ENCODE results near the gene POLQ. TPM values are rescaled to one million over a fixed set of nuclear protein-coding genes. Genes with fewer than 3 reads are reported as not detected.

POLQ gene
- total and polyA plus RNA-seq, 2 donors (not counting 3 experiments of a cell fraction or from before 2014, with no cell fraction given) = 1.8 to 10.8 TPM

GRCh38 chr3:121477589-121477988 is 68.2 kb downstream of the POLQ start:
- H3K36me3 ChIP-seq (ENCODE audit: control insufficient read depth in 2 of 2, extremely low read depth in 1 of 2, insufficient read depth in 2 of 2, low read length in 2 of 2) = peaks cover 0 to 16% of the 10 kb centered on the region in 2 experiments
- no peaks in the 10 kb centered on the region for H3K9me3 ChIP-seq (replicated peaks; ENCODE audit: control insufficient read depth, insufficient read depth, low read length)
- ChIA-PET CTCF (no interaction called here), POLR2A (no interaction called here)
- H3K4me2 ChIP-seq (ENCODE audit: insufficient read depth, low read length) = no peak overlapping the region
- DNase-seq (ENCODE audit: low read depth, low spot score) = peak; percentile 13
- intact Hi-C loops (cut with micrococcal nuclease) (no loop called here), dilution Hi-C loops (cut with MboI; ENCODE audit: extremely low pct_ligation_motif_present, low sequenced_read_pairs) (no loop called here)
- no peaks in the 10 kb centered on the region for H3K9me1 ChIP-seq (replicated peaks; ENCODE audit: control insufficient read depth, extremely low read depth, insufficient read depth, low read length)
- FAIRE-seq = no peak
- peaks cover 4% of the 10 kb centered on the region for H3K4me1 ChIP-seq (ENCODE audit: control insufficient read depth, extremely low read depth, insufficient read depth, low read length)
- H3K4me3 ChIP-seq (replicated peaks in 1 of 3; ENCODE audit: insufficient read depth in 1 of 3, low read depth in 1 of 3, low read length in 3 of 3) = no peak overlapping the region
- no peak overlapping the region for H3K27ac ChIP-seq (ENCODE audit: insufficient read depth, low read depth, low read length)
- no TSS peak for BruUV-seq (replicated peaks)
- H2AFZ ChIP-seq (ENCODE audit: low read depth, low read length) = peak overlapping the region; percentile 59
- H3K27me3 ChIP-seq (ENCODE audit: control insufficient read depth in 2 of 2, insufficient read depth in 2 of 2, low read length in 2 of 2) = no peaks in the 10 kb centered on the region
- no peaks in the 10 kb centered on the region for H4K20me1 ChIP-seq (replicated peaks; ENCODE audit: control insufficient read depth, extremely low read depth, insufficient read depth, low read length)
- H3K79me2 ChIP-seq (ENCODE audit: control insufficient read depth, insufficient read depth, low read length) = no peaks in the 10 kb centered on the region
- TF ChIP-seq GATA2 (IDR thresholded peaks at IDR 0.05; ENCODE audit: insufficient read depth, insufficient read length, low read depth, low read length) = no peak
- no peak for TF ChIP-seq JUN (IDR thresholded peaks at IDR 0.05; ENCODE audit: borderline replicate concordance, insufficient read depth, insufficient read length, low read depth)
- TF ChIP-seq POLR2AphosphoS5 (IDR thresholded peaks at IDR 0.05; ENCODE audit: insufficient read depth, low read depth, low read length) = no peak
- no peak for TF ChIP-seq FOS (IDR thresholded peaks at IDR 0.05; ENCODE audit: borderline replicate concordance, insufficient read depth, low read length)
- TF ChIP-seq MAX (IDR thresholded peaks at IDR 0.05; ENCODE audit: insufficient read depth, insufficient read length) = no peak
- no peak for TF ChIP-seq CTCF (IDR thresholded peaks at IDR 0.05; ENCODE audit: extremely low read depth in 1 of 2, insufficient read depth in 1 of 2, low read depth in 1 of 2, low read length in 2 of 2)
- no peak for TF ChIP-seq MYC (IDR thresholded peaks at IDR 0.05; ENCODE audit: low read depth, low read length)
- no peak for TF ChIP-seq POLR2A (IDR thresholded peaks at IDR 0.05; ENCODE audit: low read depth, low read length)
- TF ChIP-seq EZH2 (IDR thresholded peaks at IDR 0.05; ENCODE audit: borderline replicate concordance, low read depth, low read length, severe bottlenecking) = no peak
- no peak overlapping the region for H3K9ac ChIP-seq (replicated peaks; ENCODE audit: extremely low read depth, insufficient read depth, low read length)

Measured in endothelial cell of umbilical vein (primary cell).